Keratinocyte (primary cell): ENCODE measurements around the gene FCER2. TPM values are rescaled to one million over a fixed set of nuclear protein-coding genes. Genes with fewer than 3 reads are reported as not detected.

Experiments used
- DNase-seq: peaks from one replicate; pipeline ENCODE4 v3.0.0-alpha.2; 2011; ENCODE audit warnings: low read depth, missing footprints, low spot score
- FAIRE-seq: peaks from 2 replicates; lab custom pipeline; 2011; peaks lifted over from hg19 to GRCh38; lab: Jason Lieb, UNC
- H2AFZ ChIP-seq: 2 replicates; pipeline ENCODE4 v1.6.0; 2012; ENCODE audit warnings: low read length, control low read depth, inconsistent platforms; ENCODE audit not compliant: control insufficient read depth
- H3K27ac ChIP-seq: 2 replicates; pipeline ENCODE4 v1.5.1; 2011; ENCODE audit warnings: low read length; ENCODE audit not compliant: control insufficient read depth, insufficient read depth
- H3K27me3 ChIP-seq: 3 replicates; pipeline ENCODE4 v1.6.0; 2011; ENCODE audit warnings: low read length; ENCODE audit not compliant: control insufficient read depth, insufficient read depth; ENCODE audit errors: extremely low read depth
- H3K36me3 ChIP-seq, 2 experiments: 2 replicates in 1 of 2; 3 replicates in 1 of 2; pipeline ENCODE4 v1.5.1; 2011; ENCODE audit warnings: low read length in 2 of 2, mild to moderate bottlenecking in 1 of 2; ENCODE audit not compliant: control insufficient read depth in 2 of 2, insufficient read depth in 2 of 2; ENCODE audit errors: extremely low read depth in 1 of 2
- H3K4me1 ChIP-seq: 3 replicates; pipeline ENCODE4 v1.5.1; 2011; ENCODE audit warnings: low read length; ENCODE audit not compliant: control insufficient read depth, insufficient read depth; ENCODE audit errors: extremely low read depth
- H3K4me2 ChIP-seq: 3 replicates; pipeline ENCODE4 v1.6.0; 2011; ENCODE audit warnings: low read depth, low read length; ENCODE audit not compliant: control insufficient read depth, insufficient read depth; ENCODE audit errors: extremely low read depth
- H3K4me3 ChIP-seq, 3 experiments: fragments of 200-600 bp in 1 of 3; sonication (generic) in 1 of 3; 2 replicates in 2 of 3; 3 replicates in 1 of 3; pipeline ENCODE4 v1.5.1; 2011 to 2016; ENCODE audit warnings: low read length in 3 of 3, mild to moderate bottlenecking in 3 of 3, control low read depth in 2 of 3, inconsistent platforms in 1 of 3, low read depth in 1 of 3, mixed read lengths in 1 of 3, mixed run types in 1 of 3, moderate library complexity in 1 of 3; ENCODE audit not compliant: control insufficient read depth in 2 of 3, insufficient read depth in 2 of 3; ENCODE audit errors: extremely low read depth in 1 of 3
- H3K79me2 ChIP-seq: 2 replicates; pipeline ENCODE4 v1.6.0; 2012; ENCODE audit warnings: low read length; ENCODE audit not compliant: control insufficient read depth, insufficient read depth
- H3K9ac ChIP-seq: 3 replicates; pipeline ENCODE4 v1.6.0; 2011; ENCODE audit warnings: low read length; ENCODE audit not compliant: control insufficient read depth, insufficient read depth; ENCODE audit errors: extremely low read depth
- H3K9me1 ChIP-seq: 3 replicates; pipeline ENCODE4 v1.6.0; 2011; ENCODE audit warnings: low read length; ENCODE audit not compliant: control insufficient read depth, insufficient read depth; ENCODE audit errors: extremely low read depth
- H3K9me3 ChIP-seq: 2 replicates; pipeline ENCODE4 v1.5.1; 2012; ENCODE audit warnings: low read depth, low read length; ENCODE audit not compliant: control insufficient read depth
- H4K20me1 ChIP-seq: 3 replicates; pipeline ENCODE4 v1.6.0; 2011; ENCODE audit warnings: low read length; ENCODE audit not compliant: control insufficient read depth, insufficient read depth; ENCODE audit errors: extremely low read depth
- CTCF ChIP-seq, 3 experiments: IDR thresholded peaks in 1 of 3; conservative IDR thresholded peaks in 1 of 3; optimal IDR thresholded peaks in 1 of 3; 2 replicates in 2 of 3; 3 replicates in 1 of 3; pipeline versions ENCODE3 to v1.5.1; 2011; ENCODE audit warnings: low read length in 3 of 3, mild to moderate bottlenecking in 3 of 3, moderate library complexity in 2 of 3, control low read depth in 1 of 3, inconsistent platforms in 1 of 3; ENCODE audit not compliant: insufficient read depth in 2 of 3; ENCODE audit errors: extremely low read depth in 1 of 3
- EZH2 ChIP-seq: IDR thresholded peaks from one replicate; pipeline ENCODE4 v1.6.1; 2012; ENCODE audit warnings: inconsistent platforms, mild to moderate bottlenecking, low read length, moderate library complexity
- dilution Hi-C: fragments of 300-500 bp; cut with MboI; formaldehyde crosslinking; loops from one replicate; pipeline ENCODE4 v1.7.0; 2020; ENCODE audit warnings: low sequenced_read_pairs; ENCODE audit not compliant: extremely low pct_ligation_motif_present
- polyA plus RNA-seq, 5 experiments: library from polyadenylated mRNA; depleted of rRNA in 3 of 5; stranded (reverse) in 3 of 5; stranded (forward) in 1 of 5; unstranded in 1 of 5; fragments of >200 nt; gene quantifications; 1 replicate in 1 of 5; 2 replicates in 3 of 5; 3 replicates in 1 of 5; pipeline versions ENCODE4 v1.2.1 to v1.2.3, GENCODE V29; 2011 to 2012; ENCODE audit warnings: missing spikeins in 2 of 5, low read depth in 1 of 5, low replicate concordance in 1 of 5

Gene FCER2
- polyA plus RNA-seq, 1 donor (not counting 4 experiments of a cell fraction or from before 2014, with no cell fraction given), result not detected

- no peak overlapping the region for H2AFZ ChIP-seq
- no peak overlapping the region for H3K4me2 ChIP-seq
- no peaks in the 10 kb centered on the region for H3K79me2 ChIP-seq
- no peaks in the 10 kb centered on the region for H3K27me3 ChIP-seq
- H4K20me1 ChIP-seq, result no peaks in the 10 kb centered on the region
- no peak overlapping the region for H3K27ac ChIP-seq
- no peaks in the 10 kb centered on the region for H3K9me1 ChIP-seq
- dilution Hi-C loops, result no loop called here
- no peaks in the 10 kb centered on the region for H3K4me1 ChIP-seq
- no peak for TF ChIP-seq CTCF (optimal IDR thresholded peaks at IDR 0.05 in 1 of 3, IDR thresholded peaks at IDR 0.05 in 1 of 3, conservative IDR thresholded peaks at IDR 0.05 in 1 of 3; ENCODE audit: extremely low read depth in 1 of 3, insufficient read depth in 2 of 3, low read length in 3 of 3)
- no peak for TF ChIP-seq EZH2
- H3K9ac ChIP-seq, result no peak overlapping the region
- no peak overlapping the region for H3K4me3 ChIP-seq
- H3K36me3 ChIP-seq, result no peaks in the 10 kb centered on the region
- no peaks in the 10 kb centered on the region for H3K9me3 ChIP-seq
- DNase-seq (no peak), FAIRE-seq (no peak)
Observed at GRCh38 chr19:7662657-7663056, 39.3 kb downstream of the FCER2 start.

GRCh38 chr19:7661744-7662538 is 40.0 kb downstream of the FCER2 start:
- DNase-seq (no peak), FAIRE-seq (no peak)
- dilution Hi-C loops, result no loop called here
- no peaks in the 10 kb centered on the region for H3K27me3 ChIP-seq
- H3K9me3 ChIP-seq, result no peaks in the 10 kb centered on the region
- no peak overlapping the region for H3K4me3 ChIP-seq
- H3K36me3 ChIP-seq, result no peaks in the 10 kb centered on the region
- no peak overlapping the region for H2AFZ ChIP-seq
- H3K4me1 ChIP-seq, result no peaks in the 10 kb centered on the region
- TF ChIP-seq CTCF (optimal IDR thresholded peaks at IDR 0.05 in 1 of 3, IDR thresholded peaks at IDR 0.05 in 1 of 3, conservative IDR thresholded peaks at IDR 0.05 in 1 of 3; ENCODE audit: extremely low read depth in 1 of 3, insufficient read depth in 2 of 3, low read length in 3 of 3) (no peak), EZH2 (no peak)
- H4K20me1 ChIP-seq, result no peaks in the 10 kb centered on the region
- no peak overlapping the region for H3K4me2 ChIP-seq
- no peaks in the 10 kb centered on the region for H3K9me1 ChIP-seq
- no peaks in the 10 kb centered on the region for H3K79me2 ChIP-seq
- H3K27ac ChIP-seq, result no peak overlapping the region
- H3K9ac ChIP-seq, result no peak overlapping the region
